ENCODE results near the gene PRDM7.
"Not testable (repeated sequence)": the region's sequence is repeated elsewhere in the genome, so short reads cannot be mapped to it uniquely, and the experiment has no call there.

Gene PRDM7

GRCh38 chr16:90072442-90073105, 4.6 kb downstream of the PRDM7 start:
- DNase-seq (ENCODE audit: low spot score) = no peak

GRCh38 chr16:90070440-90070839, 6.7 kb downstream of the PRDM7 start:
- no peak for DNase-seq (ENCODE audit: low spot score)

GRCh38 chr16:90061437-90061836, 15.7 kb downstream of the PRDM7 start:
- no peak for DNase-seq (ENCODE audit: low spot score)

- DNase-seq (ENCODE audit: low spot score) = no peak
Observed at GRCh38 chr16:90057738-90058173, 19.4 kb downstream of the PRDM7 start.

- not testable (repeated sequence) for DNase-seq (ENCODE audit: low spot score)
Observed at GRCh38 chr16:90056521-90056920, 20.6 kb downstream of the PRDM7 start.

- no peak for DNase-seq (ENCODE audit: low spot score)
Observed at GRCh38 chr16:90055371-90055770, 21.8 kb downstream of the PRDM7 start.

- DNase-seq (ENCODE audit: low spot score) = no peak
Observed at GRCh38 chr16:90054554-90054953, 22.6 kb downstream of the PRDM7 start.

- no peak for DNase-seq (ENCODE audit: low spot score)
Observed at GRCh38 chr16:90053902-90054500, 23.1 kb downstream of the PRDM7 start.

- no peak for DNase-seq (ENCODE audit: low spot score)
Observed at GRCh38 chr16:90050969-90051368, 26.2 kb downstream of the PRDM7 start.

- no peak for DNase-seq (ENCODE audit: low spot score)
Observed at GRCh38 chr16:90048737-90049330, 28.3 kb downstream of the PRDM7 start.

- no peak for DNase-seq (ENCODE audit: low spot score)
Observed at GRCh38 chr16:90048347-90048722, 28.8 kb downstream of the PRDM7 start.

GRCh38 chr16:90047714-90048346, 29.3 kb downstream of the PRDM7 start:
- DNase-seq (ENCODE audit: low spot score) = peak; percentile 36

- DNase-seq (ENCODE audit: low spot score) = peak; percentile 39
Observed at GRCh38 chr16:90046971-90047713, 30.0 kb downstream of the PRDM7 start.

GRCh38 chr16:90046122-90046970, 30.8 kb downstream of the PRDM7 start:
- DNase-seq (ENCODE audit: low spot score) = peak; percentile 89

GRCh38 chr16:90044111-90044551, 33.0 kb downstream of the PRDM7 start:
- DNase-seq (ENCODE audit: low spot score) = no peak

GRCh38 chr16:90043526-90043925, 33.6 kb downstream of the PRDM7 start:
- DNase-seq (ENCODE audit: low spot score) = no peak

GRCh38 chr16:90042946-90043514, 34.1 kb downstream of the PRDM7 start:
- no peak for DNase-seq (ENCODE audit: low spot score)

- no peak for DNase-seq (ENCODE audit: low spot score)
Observed at GRCh38 chr16:90041896-90042473, 35.1 kb downstream of the PRDM7 start.

- no peak for DNase-seq (ENCODE audit: low spot score)
Observed at GRCh38 chr16:90040152-90041023, 36.7 kb downstream of the PRDM7 start.
